Activated naive CD4-positive, alpha-beta T cell treated with anti-CD3 and anti-CD28 coated beads, Interleukin-2, amount 10 ng/mL, durations not matched to agents 7 days and 5 days (primary cell): ENCODE data around the gene ECT2.
"Not testable (repeated sequence)": the region's sequence is repeated elsewhere in the genome, so short reads cannot be mapped to it uniquely, and the experiment has no call there.

Experiments
- CTCF ChIA-PET: fragments of 350-600 bp; sonication (Branson Sonifier 250); formaldehyde crosslinking; loops from one replicate; lab custom pipeline; 2021; ENCODE audit warnings: antibody characterized with exemption; lab: Charles Lee
- DNase-seq: peaks from one replicate; pipeline ENCODE4 v3.0.0-alpha.2; 2020
- H3K27ac Mint-ChIP-seq: one replicate; pipeline ENCODE4 v1.8.0; 2021; ENCODE audit warnings: mild to moderate bottlenecking, moderate library complexity, mixed read lengths
- H3K27me3 Mint-ChIP-seq: one replicate; pipeline ENCODE4 v1.8.0; 2021; ENCODE audit warnings: mild to moderate bottlenecking, mixed read lengths
- H3K36me3 Mint-ChIP-seq: one replicate; pipeline ENCODE4 v1.8.0; 2021; ENCODE audit warnings: mixed read lengths
- H3K4me1 Mint-ChIP-seq: one replicate; pipeline ENCODE4 v1.8.0; 2021; ENCODE audit warnings: mixed read lengths
- H3K4me3 Mint-ChIP-seq: one replicate; pipeline ENCODE4 v1.8.0; 2021; ENCODE audit warnings: mild to moderate bottlenecking, moderate library complexity, mixed read lengths
- H3K9me3 Mint-ChIP-seq: one replicate; pipeline ENCODE4 v1.8.0; 2021; ENCODE audit warnings: mixed read lengths

Gene ECT2

DNA sequence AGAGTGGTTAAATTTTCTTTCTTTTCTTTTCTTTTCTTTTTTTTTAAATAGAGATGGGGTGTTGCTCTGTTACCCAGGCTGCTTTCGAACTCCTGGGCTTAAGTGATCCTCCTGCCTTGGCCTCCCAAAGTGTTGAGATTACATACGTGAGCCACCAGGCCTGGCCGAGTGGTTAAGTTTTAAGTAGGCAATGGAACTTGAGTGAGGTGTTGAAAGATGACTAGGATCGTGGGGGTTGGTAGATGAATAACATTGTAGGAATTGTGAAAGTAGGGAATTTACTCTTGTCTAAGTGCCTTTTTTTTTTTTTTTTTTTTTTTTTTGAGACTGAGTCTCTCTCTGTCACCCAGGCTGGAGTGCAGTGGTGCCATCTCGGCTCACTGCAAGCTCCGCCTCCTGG is 9.9 kb downstream of the ECT2 start:
- H3K4me1 Mint-ChIP-seq, H3K27me3 Mint-ChIP-seq, H3K27ac Mint-ChIP-seq, H3K4me3 Mint-ChIP-seq, DNase-seq, CTCF ChIA-PET, H3K9me3 Mint-ChIP-seq: not testable (repeated sequence)
- H3K36me3 Mint-ChIP-seq: peaks cover 68% of the 10 kb centered on the region

DNA sequence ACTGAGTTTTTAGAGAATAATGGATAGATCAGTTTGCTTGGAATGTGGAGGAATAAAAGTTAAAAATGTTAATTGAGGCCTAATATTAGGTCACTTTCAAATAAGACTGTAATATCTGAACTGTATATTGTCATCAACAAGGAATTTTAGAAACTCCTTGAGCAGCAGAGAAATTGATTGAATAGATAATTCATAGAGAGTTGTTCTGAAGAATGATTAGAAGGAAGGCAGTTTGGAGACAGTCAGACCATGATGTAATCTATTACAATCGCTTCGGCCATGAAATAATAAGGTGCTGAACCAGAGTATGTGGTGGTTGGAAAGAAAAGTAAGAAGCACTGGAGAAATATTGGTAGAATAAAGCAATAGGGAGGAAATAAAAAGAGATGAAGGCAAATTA is 15.7 kb downstream of the ECT2 start:
- H3K36me3 Mint-ChIP-seq: peaks cover 84% of the 10 kb centered on the region
- peaks cover 2% of the 10 kb centered on the region for H3K4me1 Mint-ChIP-seq
- no peak overlapping the region for H3K4me3 Mint-ChIP-seq
- no peaks in the 10 kb centered on the region for H3K27me3 Mint-ChIP-seq
- CTCF ChIA-PET: no interaction called here
- no peak overlapping the region for H3K27ac Mint-ChIP-seq
- no peak for DNase-seq
- H3K9me3 Mint-ChIP-seq: no peaks in the 10 kb centered on the region

DNA sequence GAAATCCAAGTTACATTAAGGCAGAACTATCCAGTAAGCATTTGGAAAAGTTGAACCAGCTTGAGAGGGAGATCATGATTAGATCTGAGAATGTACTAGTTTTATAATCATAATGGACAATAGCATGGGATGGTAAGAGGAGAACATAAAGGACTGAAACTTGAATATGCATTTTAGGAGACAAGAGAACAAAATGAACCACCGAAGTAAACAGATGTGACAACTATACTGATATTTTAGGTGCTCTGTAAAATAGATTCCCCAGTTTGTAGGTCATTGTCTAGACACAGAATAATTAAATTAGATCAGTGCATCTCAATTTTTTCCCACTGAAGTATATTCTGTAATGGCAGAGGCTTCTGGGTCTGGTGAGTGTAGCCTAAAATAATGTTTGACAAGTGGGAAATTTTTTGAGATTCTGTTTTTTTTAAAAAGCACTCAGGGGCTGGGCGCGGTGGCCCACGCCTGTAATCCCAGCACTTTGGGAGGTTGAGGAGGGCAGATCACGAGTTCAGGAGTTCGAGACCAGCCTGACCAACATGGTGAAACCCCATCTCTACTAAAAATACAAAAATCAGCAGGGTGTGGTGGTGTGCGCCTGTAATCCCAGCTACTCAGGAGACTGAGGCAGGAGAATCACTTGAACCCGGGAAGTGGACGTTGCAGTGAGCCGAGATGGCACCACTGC is 16.3 kb downstream of the ECT2 start:
- Mint-ChIP-seq H3K4me3 (no peak overlapping the region), H3K4me1 (peaks cover 7% of the 10 kb centered on the region), H3K27ac (no peak overlapping the region), H3K9me3 (no peaks in the 10 kb centered on the region), H3K36me3 (peaks cover 85% of the 10 kb centered on the region), H3K27me3 (no peaks in the 10 kb centered on the region)
- CTCF ChIA-PET: no interaction called here
- DNase-seq: no peak

DNA sequence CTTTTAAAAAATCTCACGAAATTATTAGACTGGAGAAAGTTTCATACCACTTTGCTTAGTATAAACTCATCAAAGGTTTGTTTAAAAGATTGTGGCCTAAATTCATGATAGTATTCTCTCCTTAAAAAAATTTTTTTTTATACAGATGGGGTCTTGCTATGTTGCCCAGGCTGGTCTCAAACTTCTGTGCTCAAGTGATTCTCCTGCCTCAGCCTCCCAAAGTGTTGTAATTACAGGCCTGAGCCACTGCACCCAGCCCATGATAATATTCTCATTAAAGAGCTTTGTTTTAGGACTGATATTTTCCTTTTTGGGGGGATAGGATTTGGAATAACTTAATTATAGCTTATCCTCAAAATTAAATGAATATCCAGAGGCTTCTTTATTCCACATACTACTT is 19.9 kb downstream of the ECT2 start:
- no peak overlapping the region for H3K4me3 Mint-ChIP-seq
- no peaks in the 10 kb centered on the region for H3K27me3 Mint-ChIP-seq
- H3K4me1 Mint-ChIP-seq: peaks cover 8% of the 10 kb centered on the region
- no peak overlapping the region for H3K27ac Mint-ChIP-seq
- CTCF ChIA-PET: interaction anchor here (1.2 kb wide), 1 partner anchor 97 kb away, joined by 3 read pairs; no protein-coding TSS in a partner anchor
- H3K36me3 Mint-ChIP-seq: peaks cover 73% of the 10 kb centered on the region
- no peaks in the 10 kb centered on the region for H3K9me3 Mint-ChIP-seq
- DNase-seq: no peak

DNA sequence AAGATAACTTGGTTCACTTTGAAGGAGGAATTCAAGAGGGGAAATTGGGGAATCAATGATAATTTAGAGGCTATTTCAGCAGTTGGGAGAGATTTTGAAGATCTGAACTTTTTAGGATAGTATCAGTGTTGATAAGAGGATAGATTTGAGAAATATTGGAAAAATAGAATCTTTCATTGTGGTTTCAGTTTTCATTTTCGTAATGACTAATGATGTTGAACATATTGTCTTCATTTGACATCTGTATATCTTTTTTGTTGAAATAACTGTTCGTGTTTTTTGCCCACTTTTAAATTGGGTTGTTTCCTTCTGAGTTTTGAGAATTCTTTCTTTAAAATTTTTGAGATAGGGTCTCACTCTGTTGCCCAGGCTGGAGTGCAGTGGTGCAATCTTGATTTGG is 21.1 kb downstream of the ECT2 start:
- Mint-ChIP-seq H3K4me1 (peaks cover 9% of the 10 kb centered on the region), H3K36me3 (peaks cover 71% of the 10 kb centered on the region), H3K9me3 (no peaks in the 10 kb centered on the region), H3K4me3 (no peak overlapping the region), H3K27me3 (no peaks in the 10 kb centered on the region), H3K27ac (no peak overlapping the region)
- CTCF ChIA-PET: interaction anchor here (1.3 to 1.4 kb wide), 2 partner anchors 10 to 19 kb away, joined by 3 to 4 read pairs; no protein-coding TSS in a partner anchor
- no peak for DNase-seq

DNA sequence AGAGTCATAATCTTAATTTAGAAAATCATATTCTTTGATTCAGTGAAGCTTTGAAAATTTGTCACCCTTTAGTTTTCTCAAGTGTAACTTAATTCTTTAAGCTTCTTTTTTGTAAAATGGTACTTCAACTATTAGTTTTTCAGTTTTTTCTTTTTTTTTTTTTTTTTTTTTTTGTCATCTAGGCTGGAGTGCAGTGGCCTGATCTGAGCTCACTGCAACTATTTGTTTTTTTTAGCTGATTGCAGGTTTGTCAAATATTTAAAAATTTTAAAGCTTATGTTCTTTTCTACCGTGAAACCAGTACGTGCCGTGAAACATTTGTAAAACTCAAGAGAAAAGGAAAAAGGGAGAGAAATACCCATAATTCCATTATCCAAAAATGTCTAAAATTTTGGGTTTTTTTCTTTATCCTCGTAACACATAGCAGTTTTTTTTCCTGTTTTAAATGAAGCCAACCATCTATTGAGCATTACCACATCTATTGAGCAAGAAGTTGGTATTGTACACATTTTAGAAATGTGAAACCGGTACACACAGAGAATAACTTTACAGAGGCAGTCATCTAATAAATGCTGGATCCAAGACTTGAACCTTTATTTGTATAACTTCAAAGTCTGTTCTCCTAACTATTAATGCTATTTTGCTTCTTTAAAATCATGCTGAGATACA is 25.7 kb downstream of the ECT2 start:
- H3K9me3 Mint-ChIP-seq: no peaks in the 10 kb centered on the region
- CTCF ChIA-PET: interaction anchor here (1.0 kb wide), 1 partner anchor 103 kb away, joined by 3 read pairs; no protein-coding TSS in a partner anchor
- no peak for DNase-seq
- H3K4me1 Mint-ChIP-seq: peaks cover 7% of the 10 kb centered on the region
- peaks cover 57% of the 10 kb centered on the region for H3K36me3 Mint-ChIP-seq
- no peak overlapping the region for H3K27ac Mint-ChIP-seq
- H3K27me3 Mint-ChIP-seq: no peaks in the 10 kb centered on the region
- no peak overlapping the region for H3K4me3 Mint-ChIP-seq

DNA sequence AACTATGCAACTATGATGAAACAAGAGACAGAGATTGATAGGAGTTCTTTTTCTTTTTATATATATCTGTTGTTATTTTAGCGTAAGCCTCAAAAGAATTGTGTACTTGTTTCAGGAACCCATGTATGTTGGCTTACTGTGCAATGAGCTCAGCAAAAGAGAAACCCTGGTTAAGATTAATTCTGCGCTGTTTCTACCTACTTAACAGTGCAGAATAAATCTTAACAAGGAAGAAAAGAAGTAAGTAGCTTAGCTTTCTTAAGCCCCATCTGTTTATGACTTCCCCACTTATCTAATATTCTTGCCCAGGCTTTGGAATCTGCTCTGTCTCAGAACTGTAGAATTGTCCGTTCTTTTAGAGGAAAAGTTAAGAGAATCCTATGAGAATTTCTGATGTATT is 27.4 kb downstream of the ECT2 start:
- Mint-ChIP-seq H3K36me3 (peaks cover 50% of the 10 kb centered on the region), H3K9me3 (no peaks in the 10 kb centered on the region), H3K27me3 (no peaks in the 10 kb centered on the region), H3K27ac (no peak overlapping the region), H3K4me3 (no peak overlapping the region), H3K4me1 (peaks cover 2% of the 10 kb centered on the region)
- CTCF ChIA-PET: interaction anchor here (0.9 kb wide), 1 partner anchor 20 kb away, joined by 3 read pairs; no protein-coding TSS in a partner anchor
- no peak for DNase-seq

DNA sequence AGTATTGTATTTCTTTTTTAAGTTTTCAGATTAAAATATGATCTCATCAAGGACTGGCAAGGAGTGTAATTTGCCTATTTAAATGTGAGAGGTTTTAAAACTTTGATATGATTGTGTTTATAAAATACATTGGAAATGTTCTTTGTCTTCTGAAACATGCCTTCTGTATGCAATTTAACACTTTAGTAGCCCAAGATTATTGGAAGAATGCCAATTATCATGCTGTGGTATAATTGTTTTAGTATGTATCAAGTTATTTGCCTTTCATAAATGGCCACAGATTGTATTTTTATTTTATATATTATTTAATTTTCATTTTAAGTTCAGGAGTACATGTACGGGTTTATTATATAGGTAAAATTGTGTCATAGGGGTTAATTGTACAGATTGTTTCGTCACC is 31.7 kb downstream of the ECT2 start:
- H3K4me3 Mint-ChIP-seq: no peak overlapping the region
- H3K9me3 Mint-ChIP-seq: no peaks in the 10 kb centered on the region
- no peaks in the 10 kb centered on the region for H3K27me3 Mint-ChIP-seq
- H3K36me3 Mint-ChIP-seq: peaks cover 37% of the 10 kb centered on the region
- CTCF ChIA-PET: no interaction called here
- no peaks in the 10 kb centered on the region for H3K4me1 Mint-ChIP-seq
- no peak overlapping the region for H3K27ac Mint-ChIP-seq
- DNase-seq: no peak

DNA sequence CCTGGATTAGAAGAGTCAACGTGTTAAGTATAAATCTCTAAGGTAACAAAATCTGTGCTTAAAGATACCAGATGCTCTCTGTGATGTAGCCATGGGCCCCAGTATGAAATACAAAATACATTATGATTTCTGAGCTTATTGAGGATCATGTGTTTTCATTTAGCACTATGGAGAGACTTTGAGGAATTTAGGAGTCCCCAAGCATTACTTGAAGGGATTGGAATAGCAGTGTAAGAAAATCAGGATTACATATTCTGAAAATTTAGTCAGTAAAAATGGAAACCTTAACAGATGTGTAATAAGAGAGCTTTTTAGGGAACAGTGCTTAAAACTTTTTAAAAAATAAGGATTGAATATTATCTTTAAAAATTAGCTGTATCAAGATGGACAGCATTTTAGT is 35.5 kb downstream of the ECT2 start:
- Mint-ChIP-seq H3K27me3 (no peaks in the 10 kb centered on the region), H3K36me3 (peaks cover 44% of the 10 kb centered on the region), H3K27ac (no peak overlapping the region), H3K4me3 (no peak overlapping the region), H3K9me3 (no peaks in the 10 kb centered on the region), H3K4me1 (no peaks in the 10 kb centered on the region)
- CTCF ChIA-PET: no interaction called here
- no peak for DNase-seq

DNA sequence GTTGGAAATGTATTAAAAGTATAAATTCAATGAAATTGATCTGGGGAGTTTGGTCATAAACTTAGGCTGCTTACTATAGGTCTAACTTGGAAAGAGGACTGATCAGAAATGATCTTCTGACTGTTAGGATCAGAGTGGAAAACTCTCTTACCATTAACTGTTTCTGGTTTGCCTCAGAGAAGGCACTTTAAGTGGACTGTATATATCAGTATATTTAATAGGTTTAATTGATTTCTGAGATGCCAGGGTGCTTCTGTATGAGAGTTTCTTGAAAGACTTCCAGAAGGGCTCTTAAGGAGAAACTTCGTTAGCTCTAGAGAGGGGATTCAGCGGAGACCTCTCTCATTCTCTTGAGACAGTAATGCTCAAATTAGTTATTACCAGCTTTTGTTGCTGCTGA is 36.5 kb downstream of the ECT2 start:
- Mint-ChIP-seq H3K27me3 (no peaks in the 10 kb centered on the region), H3K36me3 (peaks cover 51% of the 10 kb centered on the region), H3K4me1 (no peaks in the 10 kb centered on the region), H3K9me3 (no peaks in the 10 kb centered on the region), H3K27ac (no peak overlapping the region), H3K4me3 (no peak overlapping the region)
- CTCF ChIA-PET: no interaction called here
- no peak for DNase-seq

DNA sequence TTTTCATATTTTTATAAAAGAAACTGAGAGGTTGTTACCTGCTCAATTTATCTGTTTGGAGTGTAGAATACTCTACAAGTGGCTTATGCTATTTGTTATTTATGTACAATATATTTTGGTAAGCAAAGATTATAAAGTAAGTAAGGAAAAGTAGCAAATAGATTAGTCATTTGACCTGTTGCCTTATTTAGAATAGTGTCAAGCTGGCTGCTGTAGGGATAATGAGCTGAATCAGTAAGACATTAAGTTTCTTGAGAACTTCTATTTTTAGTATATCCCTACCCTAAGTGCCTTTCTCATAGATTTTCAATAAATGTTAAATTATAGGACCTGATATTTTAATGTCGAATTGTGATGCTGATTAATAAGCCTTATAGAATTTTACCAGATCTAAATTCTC is 37.2 kb downstream of the ECT2 start:
- H3K9me3 Mint-ChIP-seq: no peaks in the 10 kb centered on the region

DNA sequence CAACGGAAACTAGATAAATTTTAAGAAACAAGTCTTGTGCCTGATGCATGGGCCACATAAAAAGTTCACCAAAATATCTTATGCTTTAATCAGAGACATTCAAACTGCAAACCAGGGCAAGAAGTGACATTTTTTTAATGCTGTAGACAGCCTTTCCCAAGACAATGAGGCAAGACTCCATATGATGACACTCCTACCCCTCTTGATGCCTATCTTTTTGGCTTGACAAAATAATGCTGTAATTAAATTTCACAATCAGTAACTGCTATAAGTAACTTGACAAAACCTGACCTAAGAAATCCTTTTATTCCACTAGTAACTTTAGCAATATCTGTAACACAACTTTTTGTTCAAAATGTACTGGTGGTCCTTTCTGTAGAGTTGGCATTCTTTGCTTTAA is 48.7 kb downstream of the ECT2 start:
- Mint-ChIP-seq H3K4me3 (no peak overlapping the region), H3K4me1 (peaks cover 2% of the 10 kb centered on the region), H3K9me3 (no peaks in the 10 kb centered on the region), H3K36me3 (peaks cover 30% of the 10 kb centered on the region), H3K27me3 (no peaks in the 10 kb centered on the region), H3K27ac (no peak overlapping the region)
- no peak for DNase-seq
- CTCF ChIA-PET: interaction anchor here (1.0 kb wide), 1 partner anchor 130 kb away, joined by 3 read pairs; no protein-coding TSS in a partner anchor

More for the DNA sequence above, 37.2 kb downstream of the ECT2 start:
- H3K4me3 Mint-ChIP-seq: no peak overlapping the region
- H3K27me3 Mint-ChIP-seq: no peaks in the 10 kb centered on the region
- peaks cover 53% of the 10 kb centered on the region for H3K36me3 Mint-ChIP-seq
- CTCF ChIA-PET: no interaction called here
- H3K27ac Mint-ChIP-seq: no peak overlapping the region
- no peak for DNase-seq
- no peaks in the 10 kb centered on the region for H3K4me1 Mint-ChIP-seq

DNA sequence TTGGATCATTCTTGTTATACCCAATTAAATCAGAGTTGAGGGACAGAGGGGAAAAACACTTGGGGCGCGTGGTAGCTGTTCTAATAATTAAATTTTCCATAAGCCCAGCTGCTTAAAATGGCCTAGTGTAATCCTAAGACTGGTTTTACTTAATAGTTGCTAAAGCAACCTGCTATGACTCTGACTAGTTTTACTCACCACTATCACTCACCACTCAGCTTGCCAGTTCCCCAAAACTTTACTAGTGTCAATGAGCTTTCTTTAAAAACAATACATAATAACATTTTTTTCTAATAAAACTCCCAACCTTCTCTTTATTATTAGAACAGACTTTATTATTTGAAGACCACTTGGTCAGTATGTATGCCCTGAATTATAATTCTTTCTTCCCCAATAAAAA is 49.6 kb downstream of the ECT2 start:
- peaks cover 32% of the 10 kb centered on the region for H3K36me3 Mint-ChIP-seq
- peaks cover 2% of the 10 kb centered on the region for H3K4me1 Mint-ChIP-seq
- no peak for DNase-seq
- H3K4me3 Mint-ChIP-seq: no peak overlapping the region
- CTCF ChIA-PET: no interaction called here
- H3K27ac Mint-ChIP-seq: no peak overlapping the region
- no peaks in the 10 kb centered on the region for H3K27me3 Mint-ChIP-seq
- H3K9me3 Mint-ChIP-seq: no peaks in the 10 kb centered on the region

DNA sequence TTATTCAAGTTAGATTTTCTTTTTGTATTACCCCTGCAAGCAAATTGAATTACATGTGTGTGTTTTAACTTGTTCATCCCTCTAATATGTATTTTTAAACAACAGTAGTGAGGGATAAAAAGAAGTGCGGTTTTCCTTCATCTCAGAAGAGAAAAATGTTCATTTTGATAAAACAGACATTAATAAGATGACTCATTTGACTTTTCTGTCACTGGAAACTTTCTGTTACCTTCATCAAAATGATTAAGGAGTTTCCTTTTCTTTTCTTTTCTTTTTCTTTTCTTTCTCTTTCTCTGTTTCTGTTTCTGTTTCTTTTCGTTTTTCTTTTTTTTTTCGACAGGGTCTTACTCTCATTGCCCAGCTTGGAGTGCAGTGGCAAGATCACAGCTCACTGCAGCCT is 53.0 kb downstream of the ECT2 start:
- no peaks in the 10 kb centered on the region for H3K9me3 Mint-ChIP-seq
- CTCF ChIA-PET: no interaction called here
- H3K27ac Mint-ChIP-seq: no peak overlapping the region
- peaks cover 2% of the 10 kb centered on the region for H3K4me1 Mint-ChIP-seq
- DNase-seq: no peak
- peaks cover 33% of the 10 kb centered on the region for H3K36me3 Mint-ChIP-seq
- no peak overlapping the region for H3K4me3 Mint-ChIP-seq
- no peaks in the 10 kb centered on the region for H3K27me3 Mint-ChIP-seq

DNA sequence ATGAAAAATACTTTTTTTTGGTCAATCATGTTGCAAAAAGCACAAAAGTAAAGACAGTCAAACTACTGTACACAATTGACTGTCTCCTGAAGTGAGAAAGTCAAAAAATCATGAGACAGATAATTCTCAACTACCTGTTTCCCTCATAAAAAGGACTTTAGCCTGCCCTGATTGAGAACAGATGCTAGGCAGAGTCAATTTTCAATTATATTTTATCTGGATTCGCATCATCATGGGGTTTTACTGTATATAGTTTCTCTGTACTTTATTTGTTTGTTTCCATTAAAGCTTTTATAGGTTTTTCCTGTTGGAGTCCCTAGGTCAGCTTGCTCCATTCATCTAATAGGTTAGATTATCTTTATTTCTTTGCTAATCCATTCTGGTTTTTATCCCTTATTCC is 53.8 kb downstream of the ECT2 start:
- no peaks in the 10 kb centered on the region for H3K27me3 Mint-ChIP-seq
- DNase-seq: no peak
- peaks cover 31% of the 10 kb centered on the region for H3K36me3 Mint-ChIP-seq
- H3K4me1 Mint-ChIP-seq: peaks cover 2% of the 10 kb centered on the region
- no peaks in the 10 kb centered on the region for H3K9me3 Mint-ChIP-seq
- no peak overlapping the region for H3K27ac Mint-ChIP-seq
- CTCF ChIA-PET: interaction anchor here (0.6 kb wide), 1 partner anchor 29 kb away, joined by 6 read pairs; no protein-coding TSS in a partner anchor
- H3K4me3 Mint-ChIP-seq: no peak overlapping the region
